Measurements from ENCODE around the gene MARVELD1.
"Not testable (repeated sequence)": the region's sequence is repeated elsewhere in the genome, so short reads cannot be mapped to it uniquely, and the experiment has no call there.

Gene MARVELD1

DNA sequence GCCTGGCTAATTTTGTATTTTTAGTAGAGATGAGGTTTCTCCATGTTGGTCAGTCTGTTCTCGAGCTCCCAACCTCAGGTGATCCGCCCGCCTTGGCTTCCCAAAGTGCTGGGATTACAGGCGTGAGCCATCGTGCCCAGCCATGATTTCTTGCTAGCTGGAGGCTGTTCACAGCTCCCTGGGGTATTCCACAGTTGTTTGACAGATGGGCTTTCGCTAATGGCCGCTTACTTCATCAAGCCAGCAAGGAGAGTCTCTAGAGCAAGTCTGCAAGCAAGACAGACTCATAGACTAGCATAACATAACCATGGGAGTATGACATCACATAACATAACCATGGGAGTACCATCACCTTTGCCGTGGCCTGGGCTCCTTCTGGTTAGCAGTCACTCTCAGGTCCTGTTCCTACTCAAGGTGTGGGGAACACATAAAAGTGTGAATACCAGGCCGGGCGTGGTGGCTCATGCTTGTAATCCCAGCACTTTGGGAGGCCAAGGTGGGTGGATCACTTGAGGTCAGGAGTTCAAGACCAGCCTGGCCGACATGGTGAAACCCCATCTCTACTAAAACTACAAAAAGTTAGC lies 15.4 kb upstream of the MARVELD1 start:
- DNase-seq = not testable (repeated sequence)

DNA sequence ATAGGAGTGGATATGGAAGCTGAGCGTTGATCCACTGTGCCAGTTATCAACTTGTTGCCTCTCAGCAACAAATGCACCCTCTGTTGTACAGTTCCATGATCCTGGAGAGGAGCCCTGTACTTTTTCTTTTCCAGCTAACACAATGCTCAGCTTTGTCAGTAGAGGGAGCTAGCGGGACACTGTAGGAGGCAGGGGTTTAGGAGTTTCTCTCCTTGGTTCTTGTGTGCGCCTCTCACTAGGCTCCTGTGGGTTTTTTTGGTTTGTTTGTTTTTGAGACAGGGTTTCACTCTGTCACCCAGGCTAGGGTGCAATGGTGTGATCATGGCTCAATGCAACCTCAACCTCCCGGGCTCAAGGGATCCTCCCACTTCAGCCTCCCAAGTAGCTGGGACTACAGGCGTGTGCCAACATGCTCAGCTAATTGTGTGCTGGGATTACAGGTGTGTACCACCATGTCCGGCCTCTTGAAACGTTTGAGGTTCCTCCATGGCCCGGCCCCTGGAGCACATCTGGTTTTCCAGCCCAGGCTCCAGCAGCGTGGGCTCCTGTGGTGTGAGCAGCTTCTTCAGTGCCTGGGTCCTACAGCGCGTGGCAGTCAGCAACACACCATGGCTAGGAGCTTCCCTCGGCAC lies 12.0 kb upstream of the MARVELD1 start:
- DNase-seq = peak; percentile 75

DNA sequence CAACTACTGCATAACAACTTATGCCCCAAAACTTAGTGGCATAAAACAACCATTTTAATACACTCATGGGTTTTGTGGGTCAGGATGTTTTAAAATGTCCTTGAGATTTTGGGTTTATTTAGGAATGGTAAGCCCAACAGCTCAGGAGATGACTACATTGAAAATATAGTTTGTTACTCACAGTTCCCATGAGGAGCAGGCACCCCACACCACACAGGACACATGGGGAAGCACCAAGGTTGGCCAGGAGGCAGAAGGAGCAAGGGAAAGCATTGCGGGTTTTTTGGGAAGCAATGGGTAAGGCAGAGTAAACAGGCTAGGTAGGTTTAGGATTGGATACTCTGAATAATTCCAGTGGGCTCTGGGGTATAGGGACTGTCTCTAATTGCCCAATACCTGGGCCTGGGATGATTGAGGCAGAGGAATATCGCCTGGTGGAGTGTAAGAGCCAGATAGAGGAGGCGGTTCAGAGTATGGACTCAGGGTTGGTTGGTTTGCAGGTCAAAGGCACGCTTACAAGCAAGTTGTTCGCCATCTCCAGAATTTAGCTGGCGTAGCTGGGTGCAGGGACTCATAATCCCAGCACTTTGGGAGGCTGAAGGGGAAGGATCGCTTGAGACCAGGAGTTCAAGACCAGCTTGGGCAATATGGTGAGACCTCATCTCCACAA lies 10.0 kb upstream of the MARVELD1 start:
- no peak for DNase-seq

DNA sequence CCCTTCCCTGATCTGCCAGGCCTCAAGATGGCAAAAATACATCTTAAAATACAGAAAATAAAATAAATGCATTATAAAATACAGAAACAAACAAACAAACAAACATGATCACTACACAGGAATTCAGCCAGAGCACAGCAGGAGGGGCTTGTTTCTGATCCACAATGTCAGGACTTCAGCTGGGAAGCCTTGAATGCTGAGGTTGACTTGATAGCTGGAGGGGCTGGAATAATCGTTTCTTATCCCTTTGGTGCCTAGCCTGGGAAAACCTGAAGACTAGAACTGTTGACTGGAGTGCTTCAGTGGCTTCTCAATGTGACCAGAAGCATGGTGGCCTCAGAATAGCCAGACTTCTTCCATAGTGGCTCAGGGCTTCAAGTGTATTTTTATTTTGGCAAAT lies 9.2 kb upstream of the MARVELD1 start:
- DNase-seq = no peak

DNA sequence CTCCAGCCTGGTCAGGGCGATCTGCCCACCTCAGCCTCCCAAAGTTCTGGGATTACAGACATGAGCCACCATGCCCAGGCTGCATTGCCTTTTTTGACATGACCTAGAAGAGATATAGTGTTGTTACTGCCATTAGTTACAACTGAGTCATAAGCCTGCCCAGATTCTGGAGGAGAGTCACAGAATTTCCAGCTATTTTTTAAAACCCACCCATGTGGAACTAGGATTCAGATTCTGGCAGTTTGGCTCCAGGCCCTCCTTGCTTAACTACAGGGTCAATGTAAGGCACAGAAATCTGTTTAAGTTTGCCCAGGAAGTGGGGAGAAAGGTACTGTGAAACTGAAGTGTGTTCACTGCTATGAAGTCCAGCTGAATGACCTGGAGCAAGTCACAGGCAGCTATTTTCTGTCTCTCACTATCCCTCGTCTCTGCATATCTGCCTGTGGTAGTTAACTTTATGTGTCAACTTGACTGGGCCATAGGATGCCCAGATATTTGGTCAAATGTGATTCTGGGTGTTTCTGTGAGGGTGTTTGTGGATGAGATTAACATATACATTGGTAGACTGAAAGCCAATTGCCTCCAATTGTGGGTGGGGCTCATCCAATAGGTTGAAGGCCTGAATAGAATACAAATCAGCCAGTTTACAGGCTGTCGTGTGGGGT lies 8.4 kb upstream of the MARVELD1 start:
- no peak for DNase-seq

DNA sequence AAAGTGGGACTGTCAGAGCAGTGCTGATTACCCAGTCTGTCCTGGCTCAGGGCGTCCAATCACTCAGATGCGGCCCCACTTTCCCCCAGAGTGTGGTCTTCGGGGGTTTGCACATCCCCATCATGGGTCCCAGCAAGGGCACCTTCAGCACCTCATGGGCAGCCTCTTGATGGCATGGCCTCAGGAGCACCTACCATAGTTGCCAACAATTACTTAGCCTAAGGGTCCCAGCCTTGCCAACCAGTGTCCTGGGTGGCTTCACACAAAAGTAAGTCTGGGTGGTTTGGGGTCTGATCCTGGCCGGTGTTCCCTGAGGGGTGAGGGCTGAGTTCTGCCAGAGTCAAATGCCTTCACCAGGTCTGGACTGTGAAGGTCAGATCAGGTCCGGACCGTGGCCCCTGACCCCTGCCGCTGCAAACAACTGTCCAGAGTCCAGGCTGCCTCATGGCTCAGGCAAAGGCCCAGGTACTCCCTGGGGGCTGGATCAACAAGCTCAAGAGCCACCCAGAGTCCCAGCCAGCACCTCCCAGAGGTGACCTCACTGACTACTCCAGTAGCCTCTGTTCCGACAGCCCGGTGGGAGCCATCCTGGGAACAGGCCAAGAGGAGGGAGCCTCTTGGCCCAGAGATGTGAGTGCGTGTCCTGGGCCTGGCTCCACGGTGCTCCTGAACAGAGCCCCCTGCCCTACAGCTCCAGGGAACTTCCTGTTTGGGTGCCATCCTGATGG lies 6.2 kb upstream of the MARVELD1 start:
- no peak for DNase-seq

DNA sequence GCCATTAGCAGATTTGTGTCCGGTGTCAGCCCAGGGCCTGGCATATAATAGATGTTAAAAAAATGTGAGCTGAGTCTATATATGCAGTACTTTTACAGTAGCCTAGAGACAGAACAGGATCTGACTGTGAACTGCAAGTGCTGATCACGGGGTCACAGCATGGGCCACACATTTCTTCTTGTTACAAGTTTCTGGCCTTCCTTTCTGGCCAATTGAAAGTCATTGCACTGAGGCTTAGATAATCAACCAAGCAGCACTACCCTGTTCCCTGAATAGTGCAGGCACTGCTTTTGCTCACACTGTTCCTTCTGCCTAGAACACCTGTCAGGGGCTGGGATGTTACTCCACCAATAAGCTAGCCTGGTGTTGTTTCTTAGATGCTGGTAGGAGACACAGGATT lies 5.4 kb upstream of the MARVELD1 start:
- DNase-seq = no peak

DNA sequence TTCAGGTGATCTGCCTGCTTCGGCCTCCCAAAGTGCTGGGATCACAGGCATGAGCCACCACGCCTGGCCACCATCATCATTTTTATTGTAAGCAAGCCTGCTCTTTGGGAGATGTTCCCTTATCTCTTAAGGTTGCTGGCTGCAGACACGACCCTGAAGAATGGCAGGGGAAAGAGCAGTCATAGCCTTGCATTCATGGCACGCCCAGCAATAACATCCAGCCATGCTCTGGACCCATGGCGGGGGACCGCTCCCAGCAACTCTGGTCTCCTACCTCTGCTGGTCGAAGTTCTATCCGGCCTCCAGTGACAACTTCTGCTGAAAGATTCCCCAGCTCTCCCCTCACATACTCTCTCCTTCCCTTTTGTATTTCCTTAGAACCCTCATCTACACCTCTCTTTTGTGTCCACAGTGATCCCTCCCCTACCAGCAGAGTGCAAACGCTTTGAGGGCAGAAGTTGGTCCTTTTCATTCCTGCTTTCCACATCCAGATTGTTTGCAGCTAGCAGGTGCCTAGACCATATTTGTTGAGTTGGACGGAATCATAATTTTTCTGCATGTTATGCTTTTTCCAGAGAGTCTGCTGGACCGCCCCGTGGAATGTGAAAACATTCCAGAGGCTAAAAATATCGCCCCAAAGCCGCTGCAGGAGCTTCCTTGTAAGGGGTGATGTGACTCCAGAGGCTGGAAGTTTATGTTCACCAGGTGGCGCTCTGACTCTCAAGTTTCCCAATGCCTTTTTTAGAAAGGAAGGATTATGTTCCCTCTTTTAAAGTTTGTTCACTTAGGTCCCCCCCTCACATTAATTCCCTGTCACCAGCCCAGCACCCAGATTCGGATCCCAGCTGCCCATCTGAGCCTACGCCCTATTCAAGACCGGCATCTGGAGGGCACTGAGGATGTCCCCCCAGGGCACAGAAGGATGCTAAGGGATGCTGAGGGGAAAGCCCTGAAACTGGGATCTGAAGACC lies 4.3 kb upstream of the MARVELD1 start:
- peak; percentile 30 for DNase-seq

DNA sequence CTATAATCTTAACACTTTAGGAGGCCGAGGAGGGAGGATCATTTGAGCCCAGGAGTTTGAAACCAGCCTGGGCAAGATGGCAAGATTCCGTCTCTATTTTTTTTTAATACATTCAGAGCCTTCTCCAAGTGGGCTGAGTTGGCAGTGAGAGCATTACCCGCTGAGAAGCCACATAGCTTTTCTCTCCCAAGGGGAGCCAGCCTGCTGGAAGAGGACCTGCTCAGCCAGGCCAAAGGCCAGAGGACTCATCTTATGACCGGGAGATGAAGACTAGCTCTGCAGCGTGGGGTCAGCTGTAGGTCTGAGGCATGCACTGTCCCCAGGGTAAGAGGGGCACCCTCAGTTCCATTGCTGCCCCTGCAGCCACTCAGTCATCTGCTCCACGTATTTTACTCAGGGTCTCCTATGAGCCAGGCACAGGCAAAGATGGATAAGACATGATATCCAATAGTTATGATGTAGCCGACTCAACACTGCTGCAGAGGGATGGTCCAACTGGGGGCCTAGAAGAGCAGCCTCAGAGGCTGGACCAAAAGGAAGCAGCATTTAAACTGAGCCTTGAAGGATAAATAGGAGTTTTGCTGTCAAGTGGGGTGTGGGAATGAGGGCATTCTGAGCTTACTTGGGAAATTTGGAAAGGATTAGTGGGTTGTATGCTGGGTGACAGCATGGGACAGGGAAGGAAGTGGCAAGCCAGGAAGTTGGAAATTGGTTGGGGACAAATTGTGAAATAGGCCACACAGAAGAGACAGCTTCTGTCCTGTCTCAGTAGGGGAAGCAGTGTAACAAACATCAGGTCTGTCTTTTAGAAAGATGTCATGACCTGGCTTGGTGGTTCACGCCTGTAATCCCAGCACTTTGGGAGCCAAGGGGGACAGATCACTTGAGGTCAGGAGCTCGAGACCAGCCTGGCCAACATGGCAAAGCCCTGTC lies 1.6 kb upstream of the MARVELD1 start:
- no peak for DNase-seq

DNA sequence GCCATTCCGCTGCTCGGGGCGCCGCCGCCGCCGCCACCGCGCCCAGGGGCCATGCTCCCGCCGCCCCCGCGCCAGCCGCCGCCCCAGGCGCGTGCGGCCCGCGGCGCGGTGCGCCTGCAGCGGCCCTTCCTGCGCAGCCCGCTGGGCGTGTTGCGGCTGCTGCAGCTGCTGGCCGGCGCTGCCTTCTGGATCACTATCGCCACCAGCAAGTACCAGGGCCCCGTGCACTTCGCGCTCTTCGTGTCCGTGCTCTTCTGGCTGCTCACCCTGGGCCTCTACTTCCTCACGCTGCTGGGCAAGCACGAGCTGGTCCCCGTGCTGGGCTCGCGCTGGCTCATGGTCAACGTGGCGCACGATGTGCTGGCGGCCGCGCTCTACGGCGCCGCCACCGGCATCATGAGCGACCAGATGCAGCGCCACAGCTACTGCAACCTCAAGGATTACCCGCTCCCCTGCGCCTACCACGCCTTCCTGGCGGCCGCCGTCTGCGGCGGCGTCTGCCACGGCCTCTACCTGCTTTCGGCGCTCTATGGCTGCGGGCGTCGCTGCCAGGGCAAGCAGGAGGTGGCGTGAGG lies 383 bp downstream of the MARVELD1 start:
- DNase-seq = peak; percentile 74

DNA sequence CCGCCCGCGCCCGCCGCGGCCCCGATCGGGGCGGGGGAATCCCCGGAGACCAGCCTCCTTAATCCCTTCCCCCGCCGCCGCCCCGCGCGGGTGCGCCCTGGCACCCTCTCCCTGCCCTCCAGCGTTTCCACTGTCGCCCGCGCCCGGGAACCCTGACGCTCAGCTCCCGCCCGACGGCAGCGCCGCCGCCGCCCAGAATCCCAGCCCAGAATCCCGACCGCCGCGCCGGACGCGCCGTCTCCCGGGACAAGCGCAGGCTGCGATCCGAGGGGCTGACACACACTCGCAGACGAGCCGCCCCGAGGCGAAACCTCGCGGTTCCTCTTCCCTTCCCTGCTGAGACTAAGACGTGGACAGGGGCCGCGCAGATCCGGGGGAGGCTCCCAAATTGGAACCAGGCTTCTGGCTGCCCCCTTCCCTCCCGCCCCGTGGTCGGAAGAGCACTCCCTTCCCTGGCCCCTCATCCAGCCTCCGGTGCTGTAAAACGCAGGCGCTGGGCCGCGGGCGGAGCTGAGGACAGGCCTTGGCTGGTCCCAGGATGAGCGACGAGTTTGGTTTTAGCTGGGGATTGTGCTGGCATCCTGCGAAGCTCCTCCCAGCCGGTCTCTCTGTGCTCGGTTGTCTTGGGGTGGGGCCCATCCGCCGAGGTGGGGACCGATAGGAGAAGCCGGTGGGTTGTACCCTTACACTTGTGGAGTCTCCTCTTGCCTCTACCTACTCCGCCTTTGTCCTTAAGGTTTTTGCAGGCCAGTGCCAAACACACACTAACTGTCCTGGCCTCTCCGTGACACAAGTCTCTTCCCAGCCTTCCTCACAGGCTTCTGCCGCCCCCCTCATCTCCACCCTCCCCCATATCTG lies 1.1 kb downstream of the MARVELD1 start:
- DNase-seq = peak; percentile 44

DNA sequence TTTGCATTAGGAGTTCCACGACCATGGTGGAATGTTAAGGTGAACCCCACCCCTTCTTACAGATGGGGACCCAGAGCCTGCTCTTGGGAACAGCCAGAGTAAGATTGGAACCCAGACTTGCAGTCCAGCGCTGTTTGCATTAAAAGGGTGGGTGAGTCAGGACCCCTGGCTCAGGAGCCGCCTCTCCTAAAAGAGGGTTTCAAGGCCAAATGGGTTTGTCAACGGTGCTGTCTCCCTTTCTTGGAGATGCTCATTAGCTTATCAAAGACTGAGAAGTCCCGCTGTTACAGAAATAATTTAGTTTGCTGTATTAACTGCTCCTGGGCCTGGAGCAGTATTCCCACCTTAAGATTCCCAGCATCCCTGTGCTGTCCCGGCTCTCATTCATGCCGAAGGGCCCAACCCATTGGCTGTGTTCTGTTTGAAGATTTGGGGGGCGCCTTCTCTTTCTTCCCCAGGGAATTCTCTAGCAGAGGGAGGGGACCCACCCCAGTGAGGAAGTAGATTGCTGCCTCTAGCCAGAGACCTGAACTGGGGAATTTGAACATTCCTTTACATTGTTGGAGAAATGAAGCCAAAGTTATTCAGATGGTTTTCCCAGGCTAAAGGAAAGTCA lies 1.8 kb downstream of the MARVELD1 start:
- no peak for DNase-seq

DNA sequence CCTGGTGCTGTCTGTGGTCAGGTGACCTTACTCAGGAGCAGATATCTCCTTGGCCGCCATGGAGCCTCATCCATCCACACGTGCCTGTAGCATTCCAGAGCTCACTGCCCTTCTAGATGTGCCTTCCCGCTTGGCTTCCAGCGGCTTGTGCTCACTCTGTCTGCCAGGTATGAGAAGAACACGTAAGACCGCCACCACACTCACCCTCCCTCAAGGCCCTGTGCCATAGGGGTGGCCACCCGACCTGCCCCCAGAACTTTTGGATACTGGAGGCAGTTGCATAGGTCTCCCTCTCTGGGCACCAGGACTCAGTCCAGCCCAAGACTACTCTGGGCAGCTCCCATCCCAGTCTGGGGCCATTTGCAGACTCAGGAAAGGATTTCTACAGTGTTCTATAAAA lies 4.1 kb downstream of the MARVELD1 start:
- no peak for DNase-seq

DNA sequence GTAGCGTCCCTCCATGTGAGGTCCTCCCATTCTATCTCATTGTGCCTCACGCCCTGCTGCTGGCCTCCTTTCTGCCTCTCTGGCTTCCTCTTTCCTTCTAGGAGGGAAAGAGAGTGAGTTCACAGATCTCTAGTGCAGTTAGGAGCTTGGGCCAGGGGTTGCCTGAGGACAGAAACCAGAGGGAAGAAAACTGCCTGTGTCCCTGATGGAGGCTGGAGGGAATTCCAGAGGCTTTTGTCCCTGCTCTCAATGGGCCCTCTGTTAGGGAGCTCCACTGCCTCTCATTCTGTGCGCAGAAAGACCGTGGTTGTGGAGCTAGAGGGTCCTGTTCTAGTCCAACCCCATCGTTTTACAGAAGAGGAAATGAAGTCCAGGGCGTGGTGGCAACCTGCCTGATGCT lies 4.6 kb downstream of the MARVELD1 start:
- no peak for DNase-seq

DNA sequence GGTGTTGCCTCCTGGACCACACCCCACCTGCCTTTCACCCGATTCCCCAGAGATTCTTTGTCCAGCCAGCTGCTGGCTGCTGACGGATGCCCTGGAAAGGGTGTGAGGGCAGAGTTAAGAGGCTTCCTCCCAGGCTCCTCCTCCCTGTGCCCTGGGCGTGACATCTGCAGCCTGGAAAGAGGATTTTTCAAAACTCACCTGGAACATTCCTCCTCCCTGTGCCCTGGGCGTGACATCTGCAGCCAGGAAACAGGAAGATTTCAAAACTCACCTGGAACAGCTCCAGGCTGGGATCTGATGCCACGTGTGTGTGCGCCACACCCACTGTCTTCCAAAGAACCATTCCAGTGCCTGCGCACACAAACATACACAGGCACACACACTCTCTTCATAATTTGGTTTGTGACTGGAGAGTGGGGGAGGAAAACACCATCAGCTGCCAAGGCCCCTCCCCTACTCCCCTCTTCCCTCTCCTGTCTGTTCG lies 5.2 kb downstream of the MARVELD1 start:
- DNase-seq = peak; percentile 60

DNA sequence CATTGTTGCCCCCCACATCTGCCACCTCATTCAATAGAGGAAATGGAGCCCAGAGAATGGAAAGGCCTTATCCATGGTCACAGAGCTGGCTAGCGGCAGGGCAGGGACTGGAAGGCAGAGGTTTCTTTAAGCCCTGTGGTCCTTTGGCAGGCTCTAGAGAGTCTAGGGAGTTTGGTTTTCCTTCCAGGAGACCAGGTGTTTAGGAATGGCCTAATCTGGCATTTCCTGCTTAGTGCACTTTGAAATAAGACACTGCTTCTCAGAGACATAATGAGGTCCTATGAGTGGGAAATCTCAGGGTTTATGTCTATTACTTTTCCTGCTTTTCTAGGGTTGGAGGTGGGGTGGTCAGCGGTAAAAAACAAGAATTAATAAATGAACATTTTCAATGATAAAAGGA lies 6.1 kb downstream of the MARVELD1 start:
- no peak for DNase-seq

DNA sequence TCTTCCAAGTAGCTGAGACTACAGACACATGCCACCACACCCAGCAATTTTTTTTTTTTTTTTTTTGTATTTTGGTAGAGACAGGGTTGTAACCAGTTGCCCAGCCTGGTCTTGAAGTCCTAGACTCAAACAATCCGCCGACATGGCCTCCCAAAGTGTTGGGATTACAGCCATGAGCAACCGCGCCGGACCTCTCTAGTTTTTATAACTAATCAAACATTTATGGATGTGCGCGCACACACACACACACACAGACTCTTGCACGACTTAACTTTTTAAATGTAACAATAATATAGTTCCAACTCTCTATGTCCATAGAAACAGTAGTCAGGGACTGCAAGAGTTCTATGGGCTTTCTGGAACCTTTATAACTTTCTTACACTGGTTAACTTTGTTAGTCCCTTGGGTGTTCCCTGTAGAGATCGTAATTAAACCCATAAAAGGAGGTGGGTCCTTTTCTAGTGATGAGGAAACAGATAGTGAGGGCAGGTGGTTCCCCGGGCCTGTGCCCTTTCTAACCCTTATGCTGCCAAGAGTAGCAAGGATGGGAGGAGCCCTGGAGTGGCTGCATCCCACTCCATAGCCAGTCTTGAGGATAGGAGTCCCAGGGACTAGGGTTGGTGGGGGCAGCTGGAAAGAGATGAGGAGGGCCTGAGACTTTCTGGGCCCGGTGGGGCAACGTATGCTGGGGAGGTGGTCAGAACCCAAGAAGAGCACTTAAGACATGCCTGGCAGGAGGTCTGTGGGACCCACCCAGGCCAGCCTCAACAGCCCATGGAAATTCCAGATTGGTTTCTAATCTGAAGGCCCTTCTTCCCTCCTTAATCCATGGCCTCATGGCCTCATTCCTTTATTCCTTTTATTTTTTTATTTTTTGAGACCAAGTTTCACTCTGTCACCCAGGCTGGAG lies 8.6 kb downstream of the MARVELD1 start:
- no peak for DNase-seq

DNA sequence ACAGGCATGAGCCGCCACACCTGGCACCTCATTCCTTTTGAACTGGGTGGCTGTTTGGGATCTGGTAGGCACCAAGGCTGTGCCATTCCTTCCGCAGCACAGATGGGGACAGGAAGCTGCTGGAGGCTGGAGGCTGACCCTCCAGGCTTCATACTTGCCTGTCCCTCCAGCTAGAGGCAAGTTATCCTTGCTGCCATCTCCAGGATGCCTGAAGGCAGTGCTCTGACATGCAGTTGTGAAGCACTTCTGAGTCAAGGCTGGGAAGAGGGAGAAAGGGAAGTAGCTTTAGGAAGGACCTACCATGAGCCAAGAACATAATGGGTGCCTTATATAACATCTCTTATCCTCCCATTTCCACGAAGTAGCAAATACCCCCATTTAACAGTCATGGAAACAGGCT lies 9.5 kb downstream of the MARVELD1 start:
- DNase-seq = no peak
